Left forelimb (tissue), 1 donor: ENCODE results near the gene C16orf95.
"Not testable (repeated sequence)": the region's sequence is repeated elsewhere in the genome, so short reads cannot be mapped to it uniquely, and the experiment has no call there.

ENCODE experiments used
- DNase-seq: peaks from one replicate; pipeline ENCODE4 v3.0.0-alpha.2; 2018; ENCODE audit warnings: low spot score

The C16orf95 gene, protein sequence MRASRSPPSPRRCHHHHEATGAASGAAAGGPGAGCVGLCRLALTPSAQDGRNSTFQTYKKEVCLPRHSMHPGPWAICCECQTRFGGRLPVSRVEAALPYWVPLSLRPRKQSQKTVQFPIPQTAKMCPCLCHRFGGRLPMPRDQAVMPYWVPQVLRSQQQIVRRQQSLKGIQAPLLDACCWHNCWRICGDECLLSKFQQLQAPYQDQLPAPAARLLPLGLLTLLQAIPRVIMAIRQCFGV

DNA sequence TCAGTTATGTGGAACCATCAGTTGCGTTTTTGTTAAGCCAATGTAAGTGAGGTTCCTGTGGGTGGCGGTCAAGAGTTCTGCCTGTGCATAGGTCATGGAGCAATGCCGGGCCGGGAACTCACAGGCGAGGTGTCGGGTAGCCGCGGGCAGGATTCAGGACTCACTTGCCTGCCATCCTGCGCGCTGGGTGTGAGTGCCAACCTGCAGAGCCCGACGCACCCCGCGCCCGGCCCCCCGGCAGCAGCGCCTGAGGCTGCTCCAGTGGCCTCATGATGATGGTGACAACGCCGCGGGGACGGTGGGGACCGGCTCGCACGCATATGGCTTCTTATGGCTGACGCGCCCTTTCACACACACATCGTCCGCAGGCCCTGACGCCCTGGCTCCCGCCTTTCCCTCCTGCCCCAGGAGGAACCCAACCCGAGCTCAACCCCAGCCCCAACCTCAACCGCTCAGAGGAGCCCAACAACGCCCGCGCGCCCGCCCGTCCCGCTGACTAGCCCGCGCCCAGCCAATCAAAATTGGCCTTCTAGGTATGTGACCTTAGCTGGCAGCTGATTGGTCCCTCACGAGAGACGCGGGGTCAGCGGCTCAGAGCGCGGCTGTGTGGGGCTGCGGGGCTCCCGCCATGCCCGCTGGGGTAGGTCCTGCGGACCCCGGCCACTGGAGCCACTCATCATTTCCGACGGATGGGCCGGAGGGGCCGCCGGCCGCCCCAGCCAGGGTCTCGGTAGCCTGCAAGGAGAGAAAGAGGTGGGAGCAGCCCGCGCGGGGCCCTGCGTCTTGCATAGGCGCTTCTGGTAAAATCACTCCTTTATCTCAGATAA is at the start of gene C16orf95:
TSS of gene C16orf95 (minus strand) at position 470 of the 827 bp plus-strand sequence. CDS start at position 320, 150 bp downstream.
- peak; percentile 99 for DNase-seq

- no peak for DNase-seq
These were observed 49.7 kb upstream of the C16orf95 start for GRCh38 chr16:87366930-87367329.

GRCh38 chr16:87366288-87366687 is 49.1 kb upstream of the C16orf95 start:
- no peak for DNase-seq

DNA sequence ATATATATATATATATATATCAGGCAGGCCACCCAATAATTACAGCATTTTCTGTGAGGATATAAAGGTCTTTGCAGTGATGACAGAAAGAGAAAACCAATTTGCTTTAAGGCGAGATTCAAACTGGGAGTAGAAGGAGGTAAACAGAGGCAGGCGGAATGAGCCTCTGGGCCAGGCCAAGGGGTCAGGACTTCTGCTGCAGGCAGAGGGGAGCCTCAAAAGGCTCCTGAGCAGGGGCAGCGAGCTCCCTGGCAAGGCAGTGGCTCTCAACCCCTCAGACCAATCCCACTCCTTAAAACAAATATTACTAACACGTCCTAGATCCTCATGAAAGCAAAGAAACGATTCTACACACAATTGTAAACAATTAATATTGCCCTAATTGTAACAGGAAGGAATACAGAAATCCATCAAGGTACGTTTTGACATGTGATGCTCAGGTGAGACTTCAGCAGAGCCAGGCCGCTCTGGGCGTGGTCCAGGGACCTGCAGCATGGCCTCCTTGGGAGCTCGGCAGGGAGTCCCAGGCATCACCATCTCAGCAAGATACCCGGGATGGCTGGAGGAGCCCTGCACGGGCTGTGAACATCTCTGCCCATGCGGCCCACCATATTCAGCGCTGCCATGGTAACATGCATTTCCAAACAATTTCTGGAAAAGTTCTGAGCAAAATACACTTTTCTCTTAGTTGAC is 48.0 kb upstream of the C16orf95 start:
- no peak for DNase-seq

DNA sequence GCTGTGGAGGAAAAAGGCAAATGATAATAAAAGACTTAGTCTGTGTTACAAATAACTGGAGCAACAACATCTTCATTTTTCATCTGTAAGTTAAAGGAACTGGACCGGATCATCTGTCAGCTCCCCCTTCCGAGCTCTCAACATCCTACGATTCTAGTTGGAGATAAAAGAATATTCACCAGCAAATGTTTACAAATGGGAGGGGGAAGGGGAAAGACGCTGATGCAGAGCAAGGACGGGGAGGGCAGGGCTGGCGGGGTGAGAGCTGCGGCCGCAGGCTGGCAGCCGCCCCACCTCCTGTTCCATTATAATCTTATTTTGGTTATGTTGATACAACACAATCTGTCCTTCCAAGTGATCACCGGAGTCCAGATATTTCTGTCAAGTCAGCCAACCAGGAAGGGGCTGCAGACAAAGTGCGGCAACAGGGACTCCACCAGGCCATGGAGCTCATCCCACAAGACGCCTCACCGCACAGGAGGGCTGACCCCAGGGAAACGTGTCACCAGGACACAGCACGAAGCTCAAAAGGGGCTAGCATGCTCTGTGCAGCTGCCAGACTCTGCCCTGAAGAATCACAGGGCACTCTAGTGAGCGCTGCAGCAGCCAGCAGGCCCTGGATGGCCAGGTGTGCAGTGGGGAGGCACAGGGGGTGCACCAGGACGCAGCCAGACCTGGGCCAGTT is 46.7 kb upstream of the C16orf95 start:
- DNase-seq = no peak

- DNase-seq = not testable (repeated sequence)
These were observed 45.8 kb upstream of the C16orf95 start for GRCh38 chr16:87362828-87363559.

- DNase-seq = no peak
These were observed 44.9 kb upstream of the C16orf95 start for GRCh38 chr16:87361916-87362619.

DNA sequence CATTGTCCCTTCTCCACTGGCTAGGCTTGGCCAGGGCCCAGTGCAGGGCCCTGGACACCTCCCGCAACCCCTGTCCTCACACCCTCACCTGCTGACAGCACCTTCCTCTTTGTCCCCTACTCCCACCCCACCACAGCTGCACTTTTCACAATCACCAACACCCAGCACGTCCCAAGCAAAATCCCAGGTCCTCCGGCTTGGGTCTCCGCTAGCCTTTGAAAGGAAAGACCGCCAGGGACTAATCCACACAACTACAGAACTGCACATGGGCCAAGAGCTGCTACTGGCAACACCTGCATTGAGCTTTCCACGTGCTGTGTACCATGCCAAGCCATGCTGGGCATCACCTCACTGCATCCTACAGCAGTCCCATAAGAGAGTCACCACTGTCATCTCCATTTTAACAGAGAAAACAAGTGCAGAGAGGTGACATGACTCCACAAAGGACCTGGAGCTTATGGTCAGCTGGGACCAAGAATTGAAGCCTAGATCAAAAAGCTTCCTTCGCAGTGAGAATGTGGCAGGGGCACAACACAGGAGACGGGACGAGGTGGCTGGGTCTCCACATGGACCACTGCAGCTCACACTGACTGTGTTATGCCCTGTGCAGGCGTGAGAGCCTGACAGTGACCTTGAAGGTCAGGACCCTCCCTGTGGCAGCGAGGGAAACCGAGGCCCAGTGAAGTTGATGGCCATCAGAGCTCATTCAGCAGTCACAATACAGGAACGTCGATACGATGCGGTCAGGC is 43.8 kb upstream of the C16orf95 start:
- DNase-seq = no peak

DNA sequence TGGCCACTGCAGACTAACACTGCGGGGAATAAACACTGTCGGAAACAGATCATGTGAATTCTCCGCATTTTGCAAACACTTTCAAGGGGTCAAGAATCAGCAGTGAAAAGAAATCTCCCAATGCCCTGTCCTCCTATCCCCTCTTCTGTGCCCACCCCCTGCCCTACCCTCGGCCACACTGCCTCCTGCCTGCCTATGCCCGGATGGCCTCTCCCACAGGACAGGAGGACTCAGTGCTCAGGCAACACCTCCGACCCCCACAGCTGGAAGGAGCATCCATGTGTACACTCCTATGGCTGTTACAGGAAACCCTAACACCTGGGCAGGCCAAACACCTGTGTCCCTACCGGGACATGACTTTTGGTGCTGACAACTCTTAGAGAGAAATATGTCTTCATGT is 41.9 kb upstream of the C16orf95 start:
- no peak for DNase-seq

- DNase-seq = no peak
These were observed 41.5 kb upstream of the C16orf95 start for GRCh38 chr16:87358696-87359095.

DNA sequence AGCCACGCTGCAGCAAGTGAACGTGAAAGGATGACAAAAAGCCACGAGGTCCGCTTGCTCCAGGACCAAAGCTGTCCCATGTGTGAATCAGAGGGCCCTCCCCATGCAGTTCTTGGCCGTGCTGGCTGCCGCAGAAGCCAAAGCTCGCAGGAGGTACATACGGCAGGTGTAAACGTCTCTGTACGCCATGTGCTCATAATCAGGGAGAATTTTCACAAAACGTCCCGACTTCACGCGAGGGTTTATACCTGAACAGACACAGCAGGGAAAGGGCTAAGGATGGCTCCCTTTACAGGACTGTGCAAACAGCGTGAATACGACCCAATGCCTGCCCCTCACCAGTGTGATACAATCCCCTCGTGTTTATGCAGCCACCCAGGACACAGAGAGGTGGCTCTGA is 41.1 kb upstream of the C16orf95 start:
- no peak for DNase-seq

- no peak for DNase-seq
These were observed 39.3 kb upstream of the C16orf95 start for GRCh38 chr16:87356491-87356853.

DNA sequence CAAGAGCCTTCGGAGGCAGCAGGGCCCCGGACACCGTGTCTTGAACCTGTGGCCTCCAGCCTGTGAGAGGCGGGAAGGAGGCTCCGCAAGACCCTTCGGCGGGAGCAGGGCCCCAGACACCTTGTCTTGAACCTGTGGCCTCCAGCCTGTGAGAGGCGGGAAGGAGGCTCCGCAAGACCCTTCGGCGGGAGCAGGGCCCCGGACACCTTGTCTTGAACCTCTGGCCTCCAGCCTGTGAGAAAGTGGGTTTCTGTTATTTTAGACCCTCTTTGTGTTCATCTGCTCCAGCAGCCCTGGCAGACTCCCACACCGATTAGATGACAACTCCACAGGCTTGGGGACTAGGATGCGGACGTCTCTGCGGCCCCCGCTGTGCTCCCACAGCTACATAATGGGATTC is 36.4 kb upstream of the C16orf95 start:
- no peak for DNase-seq

- no peak for DNase-seq
These were observed 35.6 kb upstream of the C16orf95 start for GRCh38 chr16:87352818-87353217.

GRCh38 chr16:87351320-87351698 is 34.1 kb upstream of the C16orf95 start:
- no peak for DNase-seq

- DNase-seq = no peak
These were observed 33.6 kb upstream of the C16orf95 start for GRCh38 chr16:87350681-87351319.

GRCh38 chr16:87350031-87350430 is 32.8 kb upstream of the C16orf95 start:
- DNase-seq = no peak

DNA sequence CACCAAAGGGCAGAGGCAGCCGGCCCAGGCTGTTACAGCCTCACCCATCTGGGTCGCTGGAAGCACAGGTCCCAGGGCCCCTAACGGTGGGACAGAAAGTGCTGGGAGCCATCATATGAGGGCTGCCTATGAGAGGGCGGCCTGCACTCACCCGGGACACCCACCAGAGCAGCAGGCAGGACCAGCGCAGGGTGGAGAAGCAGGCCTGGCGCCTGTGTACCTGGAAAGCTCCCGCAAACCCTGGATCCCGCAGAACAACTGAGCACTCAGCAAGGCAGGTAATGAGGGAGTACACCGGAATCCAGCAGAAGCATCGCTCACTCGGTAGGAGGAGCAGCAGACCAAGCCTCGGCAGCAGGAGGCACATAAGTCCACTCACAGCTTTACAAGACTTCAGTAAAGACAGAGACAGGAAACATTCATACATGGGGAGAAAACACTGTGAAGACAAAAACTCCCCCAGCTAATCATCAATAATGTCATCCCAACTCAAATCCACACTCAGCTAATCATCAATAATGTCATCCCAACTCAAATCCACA is 31.5 kb upstream of the C16orf95 start:
- no peak for DNase-seq

DNA sequence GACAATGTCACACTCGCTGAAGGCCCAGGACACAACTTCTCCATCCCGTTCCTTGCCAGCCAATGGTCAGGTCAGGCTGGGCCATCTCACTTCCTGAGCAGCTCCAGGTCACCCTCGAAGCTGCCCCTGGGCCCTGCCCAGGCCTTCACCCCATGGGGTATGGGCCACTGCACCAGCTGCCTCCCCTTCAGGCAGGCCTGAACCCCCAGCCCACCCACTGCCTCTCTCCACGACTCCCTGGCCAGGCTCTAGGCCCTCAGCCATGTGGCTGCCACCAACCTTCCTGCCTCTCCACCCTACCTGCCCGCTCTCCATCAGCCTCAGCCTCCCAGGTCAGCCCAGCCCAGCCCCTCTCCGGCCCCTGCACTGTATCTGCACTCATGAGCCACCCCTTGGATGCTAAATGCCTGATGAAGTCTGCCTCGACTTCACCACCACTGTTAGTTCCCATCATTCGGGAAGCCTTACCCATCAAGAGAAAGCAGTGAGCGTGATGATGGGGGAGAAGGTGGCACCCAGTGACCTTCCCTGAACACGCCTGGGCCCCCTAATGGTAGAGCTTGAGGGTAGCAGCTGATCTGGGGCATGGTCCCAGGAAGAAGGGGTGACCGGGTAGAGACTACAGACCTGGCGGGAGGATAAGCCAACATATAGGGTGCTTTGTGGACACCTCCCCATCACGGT is 30.9 kb upstream of the C16orf95 start:
- no peak for DNase-seq
